Adrenal gland (tissue), 12 donors: Measurements from ENCODE around the gene SLC2A13. TPM values are rescaled to one million over a fixed set of nuclear protein-coding genes. Genes with fewer than 3 reads are reported as not detected.

ENCODE experiments used
- DNase-seq, 7 donors: peaks; one replicate each; pipeline ENCODE4 v3.0.0-alpha.2; 2019 to 2020
- H3K27ac ChIP-seq, 5 donors: fragments of 200-600 bp; sonication (generic) in 4 of 5; 1 replicate in 3 of 5; 2 replicates in 2 of 5; pipeline versions ENCODE4 v1.5.1 to v1.8.0; 2016 to 2020; ENCODE audit warnings: mild to moderate bottlenecking in 1 of 5
- H3K27me3 ChIP-seq: fragments of 200-600 bp; 2 replicates; pipeline ENCODE4 v1.8.0; 2021
- H3K36me3 ChIP-seq, 2 donors: fragments of 200-600 bp; replicated peaks in 1 of 2; 1 replicate in 1 of 2; 2 replicates in 1 of 2; pipeline versions ENCODE4 v1.5.1 to v1.8.0; 2018 to 2022
- H3K4me1 ChIP-seq, 2 donors: fragments of 200-600 bp; replicated peaks in 1 of 2; 1 replicate in 1 of 2; 2 replicates in 1 of 2; pipeline versions ENCODE4 v1.5.1 to v1.8.0; 2018 to 2021
- H3K4me3 ChIP-seq, 4 donors: fragments of 200-600 bp; sonication (generic) in 3 of 4; one replicate each; pipeline ENCODE4 v1.5.1; 2016 to 2018
- H3K9me3 ChIP-seq, 3 donors: fragments of 200-600 bp; sonication (generic) in 1 of 3; replicated peaks in 1 of 3; 1 replicate in 2 of 3; 2 replicates in 1 of 3; pipeline versions ENCODE4 v1.5.1 to v1.8.0; 2016 to 2021
- POLR2A ChIP-seq, 2 donors: fragments of 450-650 bp; IDR thresholded peaks; one replicate each; pipeline ENCODE4 v1.6.1; 2017; ENCODE audit warnings: antibody characterized with exemption in 2 of 2, mild to moderate bottlenecking in 2 of 2, moderate library complexity in 1 of 2
- WGBS, 4 donors: extraction: QIAGEN DNeasy Blood & Tissue Kit in 2 of 4; methylation state at CpG; one replicate each; pipeline versions ENCODE4 v1.1.5 to v1.1.7; 2013 to 2017; 5-methylcytosine and 5-hydroxymethylcytosine counted together
- intact Hi-C, 2 donors: fragments of 100-400 bp; cut with DNase I; formaldehyde crosslinking; loops; one replicate each; pipeline versions ENCODE4 v1.14.1 to v1.15.0; 2022 to 2023
- polyA plus RNA-seq, 3 donors: library from polyadenylated mRNA; stranded (reverse); fragments of 200-250 nt in 2 of 3; fragments of 350-450 nt in 1 of 3; fragmentation: Illumina TruSeq in 1 of 3; extraction: RNeasy Lipid Tissue Mini Kit (QIAGEN cat#74804) in 1 of 3; gene quantifications; one replicate each; pipeline ENCODE4 v1.2.3, GENCODE V29; 2013 to 2014
- total RNA-seq, 9 donors: library from RNA; depleted of rRNA in 4 of 9; stranded (reverse); fragments of >200 nt in 4 of 9; fragments of 120-200 nt in 1 of 9; fragmentation: NEBNext Ultra II Directional in 1 of 9; extraction: Animal tissue kit (Norgen Biotek cat#: 25700) in 1 of 9; gene quantifications; one replicate each; pipeline versions ENCODE4 v1.1.0 to v1.2.4, GENCODE V29; 2013 to 2023
- TF ChIP-seq, protein P1 (sequence below), 6 experiments: fragments of 450-650 bp in 4 of 6; fragments of 200-600 bp in 2 of 6; sonication (generic) in 1 of 6; IDR thresholded peaks; 1 replicate in 5 of 6; 2 replicates in 1 of 6; pipeline versions ENCODE4 v1.5.1 to v1.8.0; 2016 to 2021; ENCODE audit warnings: antibody characterized with exemption in 6 of 6, mild to moderate bottlenecking in 2 of 6, moderate library complexity in 1 of 6
- donor health status: healthy with polysubstance abuse.
- donor health status: Bipolar disorder and iron deficiency.
- donor health status: DM: yes; HTN: yes; CAD: no.
- donor health status: DM: no; HTN: no; CAD: no.
- donor health status: DM: no; HTN: no; CAD: no.
- donor health status: DM: yes; HTN: yes; CAD: no.

The SLC2A13 gene
- total and polyA plus RNA-seq, 12 donors, result 3.5 to 49.1 (median 27.0) TPM

DNA sequence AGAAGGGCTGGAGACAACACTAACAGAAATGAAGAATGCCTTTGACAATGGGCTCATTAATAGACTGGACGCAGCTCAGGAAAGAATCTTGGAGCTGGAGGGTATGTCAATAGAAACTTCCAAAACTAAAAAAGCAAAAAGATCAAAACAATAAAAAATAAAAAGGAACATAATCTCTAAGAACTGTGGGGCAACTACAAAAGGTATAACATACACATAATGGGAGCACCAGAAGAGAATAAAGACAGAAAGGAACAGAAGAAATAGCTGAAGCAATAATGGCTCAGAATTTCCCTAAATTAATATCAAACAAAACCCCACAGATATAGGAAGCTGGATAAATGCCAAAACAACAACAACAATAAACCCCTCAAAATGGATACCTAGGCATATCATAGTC is 362.2 kb downstream of the SLC2A13 start:
- no peaks in the 10 kb centered on the region for H3K27me3 ChIP-seq
- intact Hi-C loops, result no loop called here
- 88 to 98% (median 96%) methylated on average over 1 of the region's 1 CpG for WGBS, 4 donors
- H3K27ac ChIP-seq, result no peak overlapping the region
- H3K4me3 ChIP-seq, result no peak overlapping the region
- no peaks in the 10 kb centered on the region for H3K4me1 ChIP-seq
- DNase-seq, result no peak
- TF ChIP-seq POLR2A (IDR thresholded peaks at IDR 0.05), result no peak
- TF ChIP-seq, protein P1, sequence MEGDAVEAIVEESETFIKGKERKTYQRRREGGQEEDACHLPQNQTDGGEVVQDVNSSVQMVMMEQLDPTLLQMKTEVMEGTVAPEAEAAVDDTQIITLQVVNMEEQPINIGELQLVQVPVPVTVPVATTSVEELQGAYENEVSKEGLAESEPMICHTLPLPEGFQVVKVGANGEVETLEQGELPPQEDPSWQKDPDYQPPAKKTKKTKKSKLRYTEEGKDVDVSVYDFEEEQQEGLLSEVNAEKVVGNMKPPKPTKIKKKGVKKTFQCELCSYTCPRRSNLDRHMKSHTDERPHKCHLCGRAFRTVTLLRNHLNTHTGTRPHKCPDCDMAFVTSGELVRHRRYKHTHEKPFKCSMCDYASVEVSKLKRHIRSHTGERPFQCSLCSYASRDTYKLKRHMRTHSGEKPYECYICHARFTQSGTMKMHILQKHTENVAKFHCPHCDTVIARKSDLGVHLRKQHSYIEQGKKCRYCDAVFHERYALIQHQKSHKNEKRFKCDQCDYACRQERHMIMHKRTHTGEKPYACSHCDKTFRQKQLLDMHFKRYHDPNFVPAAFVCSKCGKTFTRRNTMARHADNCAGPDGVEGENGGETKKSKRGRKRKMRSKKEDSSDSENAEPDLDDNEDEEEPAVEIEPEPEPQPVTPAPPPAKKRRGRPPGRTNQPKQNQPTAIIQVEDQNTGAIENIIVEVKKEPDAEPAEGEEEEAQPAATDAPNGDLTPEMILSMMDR (IDR thresholded peaks at IDR 0.05), result no peak
- no peaks in the 10 kb centered on the region for H3K36me3 ChIP-seq
- no peaks in the 10 kb centered on the region for H3K9me3 ChIP-seq

DNA sequence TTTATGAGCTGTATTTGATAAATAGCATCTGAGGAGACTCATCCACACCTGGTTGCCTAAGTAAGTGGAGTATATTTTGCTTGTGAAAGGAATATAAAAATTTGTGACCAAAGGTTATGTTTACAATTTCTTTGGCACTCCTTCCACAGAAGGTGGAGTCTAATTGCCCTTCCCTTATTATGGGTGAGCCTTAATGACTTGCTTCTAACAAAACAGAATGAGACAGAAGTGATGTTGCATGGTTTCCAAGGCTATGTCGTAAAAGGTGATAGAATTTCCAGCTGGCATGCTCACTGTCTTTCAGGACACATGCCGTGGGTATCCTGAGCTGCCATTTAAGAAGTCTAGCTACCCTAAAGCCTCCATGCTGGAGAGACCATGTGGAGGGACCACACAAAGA is 369.5 kb downstream of the SLC2A13 start:
- WGBS, 4 donors, result 85 to 100% (median 93%) methylated on average over 2 of the region's 2 CpGs
- Histone ChIP-seq H3K36me3 (no peaks in the 10 kb centered on the region), H3K4me1 (no peaks in the 10 kb centered on the region), H3K27ac (no peak overlapping the region), H3K4me3 (no peak overlapping the region), H3K27me3 (no peaks in the 10 kb centered on the region), H3K9me3 (peaks cover 0 to 9% (median 0%) of the 10 kb centered on the region in 3 donors)
- no peak for DNase-seq
- intact Hi-C loops, result no loop called here
- no peak for TF ChIP-seq POLR2A (IDR thresholded peaks at IDR 0.05)
- TF ChIP-seq, protein P1 (IDR thresholded peaks at IDR 0.05), result no peak

DNA sequence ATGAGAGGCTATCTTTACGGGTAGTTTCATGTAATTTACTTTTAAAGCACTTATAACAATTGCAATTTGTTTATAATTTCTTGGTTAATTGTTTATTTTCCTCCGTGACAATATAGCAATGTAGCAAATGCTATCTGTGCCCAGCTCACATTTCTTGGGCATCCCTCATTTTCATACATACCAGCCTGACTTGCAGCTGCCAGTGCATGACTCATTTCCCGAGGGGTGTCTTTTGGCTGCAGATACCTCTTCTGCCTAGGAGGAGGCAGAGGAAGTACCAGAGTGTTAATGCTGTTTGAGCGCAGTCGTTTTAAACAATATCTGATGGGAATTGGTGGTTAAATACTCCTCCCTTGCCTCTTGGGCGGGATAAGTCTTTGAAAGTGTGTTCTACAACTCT is 382.1 kb downstream of the SLC2A13 start:
- H3K27me3 ChIP-seq, result no peaks in the 10 kb centered on the region
- DNase-seq, result no peak
- H3K4me1 ChIP-seq, result no peaks in the 10 kb centered on the region
- intact Hi-C loops, result no loop called here
- no peaks in the 10 kb centered on the region for H3K9me3 ChIP-seq
- H3K4me3 ChIP-seq, result no peak overlapping the region
- H3K27ac ChIP-seq, result no peak overlapping the region
- no peaks in the 10 kb centered on the region for H3K36me3 ChIP-seq
- WGBS, 4 donors, result 66 to 76% (median 70%) methylated on average over 6 of the region's 6 CpGs
- no peak for TF ChIP-seq POLR2A (IDR thresholded peaks at IDR 0.05)
- TF ChIP-seq, protein P1 (IDR thresholded peaks at IDR 0.05), result no peak

DNA sequence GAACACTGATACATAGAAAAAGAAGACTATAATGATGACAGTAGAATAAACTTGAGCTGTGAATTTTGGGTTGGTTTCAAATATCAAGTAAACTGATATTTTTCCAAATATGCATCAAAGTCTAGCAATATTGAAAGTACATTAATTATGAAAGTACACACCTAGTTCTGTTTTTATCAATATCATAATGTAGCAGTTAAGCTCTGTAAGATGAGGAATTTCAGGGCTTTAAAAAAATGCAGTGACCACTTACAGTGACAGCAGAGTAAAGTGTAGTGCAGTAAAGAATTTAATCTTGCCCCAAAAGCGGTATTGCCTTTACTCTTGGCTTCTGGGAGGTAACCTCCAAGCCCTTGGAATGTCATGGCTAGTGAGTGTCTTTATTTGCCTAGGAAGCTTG is 383.4 kb downstream of the SLC2A13 start:
- H3K4me3 ChIP-seq, result no peak overlapping the region
- DNase-seq, result no peak
- no peaks in the 10 kb centered on the region for H3K4me1 ChIP-seq
- TF ChIP-seq, protein P1 (IDR thresholded peaks at IDR 0.05), result no peak
- no peak for TF ChIP-seq POLR2A (IDR thresholded peaks at IDR 0.05)
- no peaks in the 10 kb centered on the region for H3K36me3 ChIP-seq
- H3K27ac ChIP-seq, result no peak overlapping the region
- H3K27me3 ChIP-seq, result no peaks in the 10 kb centered on the region
- no peaks in the 10 kb centered on the region for H3K9me3 ChIP-seq
- WGBS, 4 donors, result 39 to 93% (median 87%) methylated on average over 1 of the region's 1 CpG
- intact Hi-C loops, result no loop called here
